HG03045 (cell line): ENCODE measurements around the gene SLC22A31.

Source experiments
- ATAC-seq: cut with Tn5 transposase; IDR thresholded peaks from one replicate; pipeline ENCODE4 v1.9.1; 2021; ENCODE audit warnings: mild to moderate bottlenecking, moderate library complexity; ENCODE audit not compliant: unreplicated experiment

SLC22A31 gene

GRCh38 chr16:89217138-89217387, 16.7 kb upstream of the SLC22A31 start:
- no peak for ATAC-seq

GRCh38 chr16:89216315-89217137, 16.2 kb upstream of the SLC22A31 start:
- no peak for ATAC-seq

- ATAC-seq = no peak
These were observed 10.7 kb upstream of the SLC22A31 start for GRCh38 chr16:89210904-89211515.

GRCh38 chr16:89210165-89210903, 10.0 kb upstream of the SLC22A31 start:
- ATAC-seq = no peak

- ATAC-seq = no peak
These were observed 9.2 kb upstream of the SLC22A31 start for GRCh38 chr16:89209522-89210044.

GRCh38 chr16:89207993-89208392, 7.7 kb upstream of the SLC22A31 start:
- no peak for ATAC-seq

GRCh38 chr16:89202422-89203215, 2.3 kb upstream of the SLC22A31 start:
- no peak for ATAC-seq

- no peak for ATAC-seq
These were observed 1.4 kb upstream of the SLC22A31 start for GRCh38 chr16:89201439-89202377.

- no peak for ATAC-seq
These were observed 594 bp upstream of the SLC22A31 start for GRCh38 chr16:89200850-89201411.

- no peak for ATAC-seq
These were observed 855 bp downstream of the SLC22A31 start for GRCh38 chr16:89199241-89200123.

GRCh38 chr16:89198417-89199240, 1.7 kb downstream of the SLC22A31 start:
- ATAC-seq = no peak

GRCh38 chr16:89197633-89198416, 2.5 kb downstream of the SLC22A31 start:
- no peak for ATAC-seq

GRCh38 chr16:89197033-89197632, 3.2 kb downstream of the SLC22A31 start:
- no peak for ATAC-seq

GRCh38 chr16:89195521-89196171, 4.7 kb downstream of the SLC22A31 start:
- ATAC-seq = no peak

- ATAC-seq = no peak
These were observed 5.7 kb downstream of the SLC22A31 start for GRCh38 chr16:89194340-89195311.
